Tibial artery (tissue), 4 donors: ENCODE measurements around the gene MIPOL1.
"Not testable (repeated sequence)": the region's sequence is repeated elsewhere in the genome, so short reads cannot be mapped to it uniquely, and the experiment has no call there.

Source experiments
- DNase-seq, 2 donors: peaks; one replicate each; pipeline ENCODE4 v3.0.0-alpha.2; 2019
- H3K27ac ChIP-seq, 2 donors: fragments of 200-600 bp; sonication (generic) in 1 of 2; 1 replicate in 1 of 2; 2 replicates in 1 of 2; pipeline ENCODE4 v1.5.1; 2018 to 2019; ENCODE audit warnings: mild to moderate bottlenecking in 1 of 2
- H3K27me3 ChIP-seq, 2 donors: fragments of 200-600 bp; sonication (generic) in 1 of 2; one replicate each; pipeline versions ENCODE4 v1.5.1 to v1.6.0; 2016 to 2019
- H3K36me3 ChIP-seq, 3 donors: fragments of 200-600 bp; sonication (generic) in 2 of 3; one replicate each; pipeline ENCODE4 v1.5.1; 2016 to 2019; ENCODE audit warnings: mild to moderate bottlenecking in 2 of 3
- H3K4me1 ChIP-seq, 4 donors: fragments of 200-600 bp; sonication (generic) in 2 of 4; 1 replicate in 3 of 4; 2 replicates in 1 of 4; pipeline ENCODE4 v1.5.1; 2016 to 2019
- H3K4me3 ChIP-seq, 2 donors: fragments of 200-600 bp; sonication (generic) in 1 of 2; 1 replicate in 1 of 2; 2 replicates in 1 of 2; pipeline ENCODE4 v1.5.1; 2018 to 2019; ENCODE audit warnings: mild to moderate bottlenecking in 2 of 2
- H3K9me3 ChIP-seq, 3 donors: fragments of 200-600 bp; sonication (generic) in 1 of 3; one replicate each; pipeline ENCODE4 v1.5.1; 2016 to 2019
- CTCF ChIP-seq, 2 experiments: fragments of 200-600 bp in 1 of 2; fragments of 450-650 bp in 1 of 2; IDR thresholded peaks; one replicate each; pipeline ENCODE4 v1.5.1; 2017 to 2019; ENCODE audit warnings: antibody characterized with exemption in 2 of 2, mild to moderate bottlenecking in 1 of 2, moderate library complexity in 1 of 2
- intact Hi-C: fragments of 100-400 bp; cut with DNase I; formaldehyde crosslinking; loops from one replicate; pipeline ENCODE4 v1.15.0; 2023; ENCODE audit warnings: low total_unique reads

The MIPOL1 gene

GRCh38 chr14:37185670-37186069 is 12.1 kb upstream of the MIPOL1 start:
- intact Hi-C loops: no loop called here
- no peak for TF ChIP-seq CTCF (IDR thresholded peaks at IDR 0.05)
- Histone ChIP-seq H3K27me3 (no peaks in the 10 kb centered on the region), H3K4me1 (no peaks in the 10 kb centered on the region), H3K27ac (no peak overlapping the region), H3K36me3 (no peaks in the 10 kb centered on the region), H3K9me3 (no peaks in the 10 kb centered on the region), H3K4me3 (no peak overlapping the region)
- DNase-seq: no peak

GRCh38 chr14:37186865-37187264 is 10.9 kb upstream of the MIPOL1 start:
- Histone ChIP-seq H3K4me3 (no peak overlapping the region), H3K36me3 (no peaks in the 10 kb centered on the region), H3K27me3 (no peaks in the 10 kb centered on the region), H3K4me1 (no peaks in the 10 kb centered on the region), H3K9me3 (no peaks in the 10 kb centered on the region), H3K27ac (no peak overlapping the region)
- intact Hi-C loops: no loop called here
- DNase-seq: no peak
- TF ChIP-seq CTCF (IDR thresholded peaks at IDR 0.05): no peak

GRCh38 chr14:37187294-37187693 is 10.4 kb upstream of the MIPOL1 start:
- no peak for DNase-seq

GRCh38 chr14:37187840-37188577 is 9.7 kb upstream of the MIPOL1 start:
- not testable (repeated sequence) for DNase-seq

More at GRCh38 chr14:37187294-37187693, 10.4 kb upstream of the MIPOL1 start:
- Histone ChIP-seq H3K9me3 (no peaks in the 10 kb centered on the region), H3K36me3 (no peaks in the 10 kb centered on the region), H3K27me3 (no peaks in the 10 kb centered on the region), H3K4me3 (no peak overlapping the region), H3K27ac (no peak overlapping the region), H3K4me1 (no peaks in the 10 kb centered on the region)
- intact Hi-C loops: no loop called here
- no peak for TF ChIP-seq CTCF (IDR thresholded peaks at IDR 0.05)

GRCh38 chr14:37189733-37190132 is 8.0 kb upstream of the MIPOL1 start:
- H3K36me3 ChIP-seq, intact Hi-C loops, H3K27ac ChIP-seq, H3K4me1 ChIP-seq, H3K4me3 ChIP-seq, H3K27me3 ChIP-seq, DNase-seq, H3K9me3 ChIP-seq: not testable (repeated sequence)

More at GRCh38 chr14:37187840-37188577, 9.7 kb upstream of the MIPOL1 start:
- intact Hi-C loops, H3K9me3 ChIP-seq, H3K4me3 ChIP-seq, H3K36me3 ChIP-seq, H3K27ac ChIP-seq, H3K4me1 ChIP-seq, H3K27me3 ChIP-seq: not testable (repeated sequence)

GRCh38 chr14:37194698-37195097 is 3.0 kb upstream of the MIPOL1 start:
- TF ChIP-seq CTCF (IDR thresholded peaks at IDR 0.05): no peak

More at GRCh38 chr14:37194698-37195097, 3.0 kb upstream of the MIPOL1 start:
- H3K36me3 ChIP-seq: no peaks in the 10 kb centered on the region
- intact Hi-C loops: no loop called here
- no peak overlapping the region for H3K27ac ChIP-seq
- H3K27me3 ChIP-seq: no peaks in the 10 kb centered on the region
- no peaks in the 10 kb centered on the region for H3K9me3 ChIP-seq
- DNase-seq: no peak
- H3K4me3 ChIP-seq: no peak overlapping the region
- H3K4me1 ChIP-seq: peaks cover 0 to 10% (median 2%) of the 10 kb centered on the region in 4 donors
